WERI-Rb-1 (cell line): ENCODE results near the gene RASIP1.
A peak's percentile ranks its signal among the peaks of the same experiment; 100 is the strongest.

Experiments
- DNase-seq: peaks from one replicate; pipeline ENCODE4 v3.0.0-alpha.2; 2020
- H3K27ac ChIP-seq: fragments of 250-450 bp; sonication (Bioruptor Pico); 2 replicates; pipeline ENCODE4 v1.5.1; 2020; ENCODE audit warnings: mild to moderate bottlenecking, moderate library complexity
- H3K27me3 ChIP-seq: fragments of 250-450 bp; sonication (Bioruptor Pico); 2 replicates; pipeline ENCODE4 v1.5.1; 2021; ENCODE audit warnings: mild to moderate bottlenecking, low read depth, moderate library complexity; ENCODE audit not compliant: insufficient read depth, severe bottlenecking
- H3K36me3 ChIP-seq: fragments of 250-450 bp; sonication (Bioruptor Pico); 2 replicates; pipeline ENCODE4 v1.5.1; 2020; ENCODE audit warnings: mild to moderate bottlenecking, moderate library complexity
- H3K4me3 ChIP-seq: 2 replicates; pipeline ENCODE4 v1.5.1; 2011; ENCODE audit warnings: low read depth, mild to moderate bottlenecking, control low read depth, low read length
- H3K9me3 ChIP-seq: fragments of 250-450 bp; sonication (Bioruptor Pico); 2 replicates; pipeline ENCODE4 v1.5.1; 2021; ENCODE audit warnings: mild to moderate bottlenecking, moderate library complexity; ENCODE audit not compliant: severe bottlenecking
- CTCF ChIP-seq: IDR thresholded peaks from 2 replicates; pipeline ENCODE4 v1.5.1; 2011; ENCODE audit warnings: low read depth, mild to moderate bottlenecking, control low read depth, inconsistent platforms, low read length

The RASIP1 gene

DNA sequence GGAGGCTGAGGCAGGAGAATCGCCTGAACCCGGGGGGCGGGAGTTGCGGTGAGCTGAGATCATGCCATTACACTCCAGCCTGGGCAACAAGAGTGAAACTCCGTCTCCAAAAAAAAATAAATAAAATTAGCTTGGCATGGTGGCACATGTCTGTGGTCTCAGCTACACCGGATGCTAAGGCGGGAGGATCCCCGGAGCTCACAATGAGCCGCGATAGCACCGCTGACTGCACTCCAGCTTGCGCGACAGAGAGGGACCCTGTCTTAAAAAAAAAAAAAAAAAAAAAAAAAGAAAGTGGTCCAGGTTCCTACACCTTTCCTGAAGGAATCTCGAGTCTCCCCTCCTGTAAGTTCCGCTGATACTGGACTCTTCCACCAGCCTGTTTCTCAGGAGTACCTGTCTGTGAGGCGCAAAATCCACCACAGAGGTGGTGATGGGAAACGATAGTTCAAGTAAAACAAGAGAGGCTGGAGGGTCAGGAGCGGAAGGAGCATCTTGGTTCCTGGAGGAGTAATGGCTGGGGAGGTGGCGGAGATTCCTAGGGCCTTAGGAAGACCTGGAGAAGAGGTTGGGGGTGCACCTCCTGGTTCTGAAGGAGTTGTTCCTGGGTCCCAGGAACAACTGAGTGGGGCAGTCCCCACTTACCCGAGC is 11.6 kb upstream of the RASIP1 start:
- no peak for TF ChIP-seq CTCF
- Histone ChIP-seq H3K9me3 (peaks cover 2% of the 10 kb centered on the region), H3K4me3 (peak overlapping the region; percentile 43), H3K27ac (no peak overlapping the region), H3K36me3 (no peaks in the 10 kb centered on the region), H3K27me3 (no peaks in the 10 kb centered on the region)
- DNase-seq = no peak

DNA sequence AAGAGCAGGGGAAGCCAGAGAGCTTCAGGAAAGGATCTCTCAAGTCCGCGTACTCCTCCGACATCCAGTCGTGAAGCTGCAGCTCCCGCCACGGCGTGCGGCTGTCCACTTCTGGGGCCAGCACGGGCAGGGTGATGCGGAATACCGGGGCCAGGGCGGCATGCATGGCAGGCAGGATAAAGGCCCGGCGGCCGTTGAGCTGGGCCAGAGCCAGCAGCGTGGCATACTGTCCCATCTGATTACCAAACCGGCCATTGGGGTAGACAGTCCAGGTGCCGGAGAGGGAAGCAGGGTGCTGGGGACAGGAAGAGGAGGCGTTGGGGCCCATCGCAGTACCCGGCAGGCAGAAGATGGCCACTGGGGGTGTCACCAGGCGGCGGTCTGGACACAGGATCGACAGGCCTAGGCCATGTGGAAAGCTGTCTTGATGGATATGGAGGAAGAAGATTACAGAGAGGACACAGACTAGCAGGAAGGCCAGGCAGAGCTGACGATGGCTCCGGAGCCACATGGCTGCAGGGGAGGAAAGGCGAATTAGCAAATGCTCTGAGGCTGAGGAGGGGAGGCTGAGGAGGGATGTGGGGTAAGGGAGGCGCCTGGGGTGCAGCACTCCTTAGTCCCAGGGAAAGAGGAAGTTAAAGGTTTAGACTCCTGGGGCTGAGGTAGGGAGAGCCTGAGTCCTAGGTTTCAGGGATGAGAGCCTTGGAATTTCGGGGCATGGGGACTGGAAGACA is 10.5 kb upstream of the RASIP1 start:
- no peaks in the 10 kb centered on the region for H3K27me3 ChIP-seq

GRCh38 chr19:48750351-48750750 is 9.9 kb upstream of the RASIP1 start:
- no peaks in the 10 kb centered on the region for H3K27me3 ChIP-seq
- H3K27ac ChIP-seq = no peak overlapping the region
- no peak for DNase-seq
- peaks cover 2% of the 10 kb centered on the region for H3K9me3 ChIP-seq
- no peak for TF ChIP-seq CTCF
- H3K4me3 ChIP-seq = no peak overlapping the region
- no peaks in the 10 kb centered on the region for H3K36me3 ChIP-seq

More for the DNA sequence above, 10.5 kb upstream of the RASIP1 start:
- no peaks in the 10 kb centered on the region for H3K36me3 ChIP-seq
- no peak for DNase-seq
- H3K4me3 ChIP-seq = no peak overlapping the region
- TF ChIP-seq CTCF = no peak
- peaks cover 2% of the 10 kb centered on the region for H3K9me3 ChIP-seq
- no peak overlapping the region for H3K27ac ChIP-seq

- TF ChIP-seq CTCF = no peak
- peaks cover 2% of the 10 kb centered on the region for H3K9me3 ChIP-seq
- DNase-seq = no peak
Measured at GRCh38 chr19:48749571-48750198, 9.3 kb upstream of the RASIP1 start.

DNA sequence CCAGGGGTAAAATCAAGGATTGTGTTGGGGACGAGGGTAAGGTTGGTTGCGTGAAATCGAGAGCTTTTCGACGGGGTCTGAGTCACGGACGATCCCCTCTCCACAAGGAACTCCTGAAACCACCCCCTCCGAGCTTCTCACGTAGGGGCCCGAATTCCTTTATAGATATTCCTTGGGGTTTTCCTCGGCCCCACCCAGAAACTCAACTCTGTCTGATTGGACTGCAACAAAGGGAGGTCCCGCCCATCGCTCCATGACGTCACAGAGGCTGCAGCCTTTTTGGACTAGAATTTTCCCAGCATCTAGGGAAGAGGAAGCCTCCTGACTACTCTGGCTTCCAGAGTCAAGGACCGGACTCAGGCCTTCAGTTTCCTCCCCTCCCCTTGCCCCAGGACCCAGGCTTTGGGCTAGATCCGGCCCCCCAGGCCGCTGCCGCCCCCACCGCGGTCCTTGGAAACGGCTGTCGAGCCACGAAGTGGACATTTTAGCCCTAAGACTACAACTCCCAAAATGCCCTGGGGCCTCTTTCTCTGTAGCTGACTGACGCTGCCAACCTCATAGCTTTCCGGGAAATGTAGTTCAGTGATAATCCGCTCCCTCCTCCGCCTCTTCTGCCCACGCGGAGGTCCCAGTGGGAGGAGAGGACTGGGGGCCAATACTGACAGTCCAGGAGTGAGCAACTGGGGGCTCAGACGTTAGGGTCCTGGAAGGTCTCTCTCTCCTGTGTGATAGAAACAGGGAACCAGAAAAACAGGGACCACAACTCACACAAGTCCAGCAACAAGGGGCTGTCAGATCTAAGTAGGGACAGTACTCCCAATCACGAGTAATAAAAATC is 6.5 kb upstream of the RASIP1 start, which contains the start of gene IZUMO1:
Gene IZUMO1 (minus strand): TSS at position 172 of the 838 bp plus-strand sequence. CDS start 1,050 bp downstream, outside the sequence.
- DNase-seq = peak; percentile 85
- Histone ChIP-seq H3K27ac (peak within 1 kb of the TSS; percentile 49), H3K27me3 (no peaks in the 10 kb centered on the region), H3K9me3 (no peaks in the 10 kb centered on the region), H3K4me3 (peak within 1 kb of the TSS; percentile 58), H3K36me3 (no peaks in the 10 kb centered on the region)
- no peak for TF ChIP-seq CTCF

More at GRCh38 chr19:48749571-48750198, 9.3 kb upstream of the RASIP1 start:
- H3K36me3 ChIP-seq = no peaks in the 10 kb centered on the region
- no peaks in the 10 kb centered on the region for H3K27me3 ChIP-seq
- H3K4me3 ChIP-seq = no peak overlapping the region
- no peak overlapping the region for H3K27ac ChIP-seq
